DND-41 (cell line): Measurements from ENCODE around the gene HDX.

Experiments
- ATAC-seq: fragments of 200-7000 bp; cut with Tn5 transposase; 3 replicates; pipeline ENCODE4 v1.9.1; 2021; ENCODE audit warnings: low read depth; ENCODE audit not compliant: insufficient read depth
- DNase-seq: peaks from one replicate; pipeline ENCODE4 v3.0.0-alpha.2; 2020
- H2AFZ ChIP-seq: 2 replicates; pipeline ENCODE4 v1.6.0; 2012; ENCODE audit warnings: low read depth, low read length
- H3K27ac ChIP-seq: 2 replicates; pipeline ENCODE4 v1.5.1; 2012; ENCODE audit warnings: low read length, inconsistent platforms
- H3K27me3 ChIP-seq: fragments of 200-600 bp; sonication (generic); 2 replicates; pipeline ENCODE4 v1.6.0; 2012; ENCODE audit warnings: low read length, mild to moderate bottlenecking, inconsistent platforms; ENCODE audit not compliant: insufficient read depth, poor library complexity
- H3K36me3 ChIP-seq: 2 replicates; pipeline ENCODE4 v1.5.1; 2012; ENCODE audit warnings: low read length, inconsistent platforms; ENCODE audit not compliant: insufficient read depth
- H3K4me1 ChIP-seq: 2 replicates; pipeline ENCODE4 v1.5.1; 2012; ENCODE audit warnings: mild to moderate bottlenecking, low read length; ENCODE audit not compliant: insufficient read depth
- H3K4me2 ChIP-seq: 2 replicates; pipeline ENCODE4 v1.6.0; 2012; ENCODE audit warnings: mild to moderate bottlenecking, moderate library complexity, low read length, inconsistent platforms; ENCODE audit not compliant: insufficient read depth
- H3K4me3 ChIP-seq, 2 experiments: fragments of 200-600 bp in 1 of 2; shearing (Covaris generic) in 1 of 2; 2 replicates each; pipeline ENCODE4 v1.5.1; 2012 to 2016; ENCODE audit warnings: inconsistent platforms in 2 of 2, low read length in 2 of 2, mild to moderate bottlenecking in 2 of 2, low read depth in 1 of 2, moderate library complexity in 1 of 2
- H3K79me2 ChIP-seq: 2 replicates; pipeline ENCODE4 v1.6.0; 2012; ENCODE audit warnings: low read length, inconsistent platforms; ENCODE audit not compliant: insufficient read depth
- H3K9ac ChIP-seq: 2 replicates; pipeline ENCODE4 v1.6.0; 2012; ENCODE audit warnings: low read depth, mild to moderate bottlenecking, inconsistent platforms, low read length, moderate library complexity
- H3K9me3 ChIP-seq: 2 replicates; pipeline ENCODE4 v1.5.1; 2012; ENCODE audit warnings: low read length, moderate library complexity, mild to moderate bottlenecking, inconsistent platforms; ENCODE audit not compliant: insufficient read depth, severe bottlenecking
- H4K20me1 ChIP-seq: 2 replicates; pipeline ENCODE4 v1.6.0; 2012; ENCODE audit warnings: low read length; ENCODE audit not compliant: insufficient read depth
- EZH2 ChIP-seq: IDR thresholded peaks from 3 replicates; pipeline ENCODE4 v1.6.1; 2012; ENCODE audit warnings: borderline replicate concordance, low read depth, mild to moderate bottlenecking, moderate library complexity, low read length, inconsistent platforms; ENCODE audit not compliant: severe bottlenecking
- TF ChIP-seq, protein P1 (sequence below): IDR thresholded peaks from 2 replicates; pipeline ENCODE4 v1.5.1; 2012; ENCODE audit warnings: borderline replicate concordance, low read length, moderate library complexity, mild to moderate bottlenecking; ENCODE audit not compliant: poor library complexity, severe bottlenecking; ENCODE audit errors: extremely low read depth

Gene HDX

DNA sequence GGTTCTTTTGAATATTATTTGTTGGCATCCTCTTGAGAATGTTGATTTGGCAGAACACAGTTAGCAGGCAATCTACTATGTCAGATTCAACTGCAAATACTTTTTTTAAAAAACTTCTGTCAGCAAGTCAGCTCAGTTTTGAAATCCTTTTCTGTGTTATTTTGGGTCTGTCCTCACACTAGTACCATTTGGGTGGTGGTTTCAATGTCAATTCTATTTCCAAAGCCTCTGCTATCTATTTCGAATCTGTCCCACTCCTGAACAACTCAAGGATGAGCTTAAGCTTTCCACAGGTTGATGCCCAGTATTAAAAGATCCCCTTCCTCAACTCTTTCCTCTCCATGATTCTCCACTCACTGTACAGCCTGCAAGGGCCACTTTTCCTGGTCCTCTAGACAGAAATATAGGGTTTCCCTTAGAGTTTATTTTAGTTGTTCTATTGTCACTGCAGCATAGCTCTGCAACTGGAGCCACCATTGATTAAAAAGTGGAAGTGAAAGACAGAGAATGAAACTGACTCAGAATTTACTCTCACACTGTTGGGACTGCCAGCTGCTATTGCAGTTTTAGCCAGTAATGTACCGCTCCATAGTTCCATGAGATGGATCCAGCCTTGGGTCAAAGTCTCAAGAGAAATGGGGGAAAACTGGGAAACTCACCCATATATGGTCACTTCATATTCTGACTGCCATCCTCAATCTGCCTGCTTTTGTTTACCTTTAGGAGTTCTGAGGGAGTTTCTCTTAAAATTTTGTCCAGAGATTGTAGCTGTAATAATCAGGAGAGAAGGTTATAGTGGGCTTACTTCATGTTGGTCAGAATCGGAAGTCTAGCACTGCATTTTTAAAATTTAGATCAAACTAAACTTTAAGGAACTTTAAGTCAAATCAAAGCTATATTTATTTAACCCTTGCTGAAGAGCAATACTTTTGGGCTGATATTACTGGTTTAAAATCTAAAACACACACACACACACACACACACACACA lies 14.6 kb downstream of the HDX start:
- ATAC-seq = no peak
- Histone ChIP-seq H3K27me3 (no peaks in the 10 kb centered on the region), H3K27ac (no peak overlapping the region), H4K20me1 (no peaks in the 10 kb centered on the region), H2AFZ (no peak overlapping the region), H3K9me3 (no peaks in the 10 kb centered on the region), H3K4me1 (no peaks in the 10 kb centered on the region), H3K9ac (no peak overlapping the region), H3K36me3 (no peaks in the 10 kb centered on the region), H3K4me2 (no peak overlapping the region), H3K79me2 (no peaks in the 10 kb centered on the region), H3K4me3 (no peak overlapping the region)
- TF ChIP-seq, protein P1, sequence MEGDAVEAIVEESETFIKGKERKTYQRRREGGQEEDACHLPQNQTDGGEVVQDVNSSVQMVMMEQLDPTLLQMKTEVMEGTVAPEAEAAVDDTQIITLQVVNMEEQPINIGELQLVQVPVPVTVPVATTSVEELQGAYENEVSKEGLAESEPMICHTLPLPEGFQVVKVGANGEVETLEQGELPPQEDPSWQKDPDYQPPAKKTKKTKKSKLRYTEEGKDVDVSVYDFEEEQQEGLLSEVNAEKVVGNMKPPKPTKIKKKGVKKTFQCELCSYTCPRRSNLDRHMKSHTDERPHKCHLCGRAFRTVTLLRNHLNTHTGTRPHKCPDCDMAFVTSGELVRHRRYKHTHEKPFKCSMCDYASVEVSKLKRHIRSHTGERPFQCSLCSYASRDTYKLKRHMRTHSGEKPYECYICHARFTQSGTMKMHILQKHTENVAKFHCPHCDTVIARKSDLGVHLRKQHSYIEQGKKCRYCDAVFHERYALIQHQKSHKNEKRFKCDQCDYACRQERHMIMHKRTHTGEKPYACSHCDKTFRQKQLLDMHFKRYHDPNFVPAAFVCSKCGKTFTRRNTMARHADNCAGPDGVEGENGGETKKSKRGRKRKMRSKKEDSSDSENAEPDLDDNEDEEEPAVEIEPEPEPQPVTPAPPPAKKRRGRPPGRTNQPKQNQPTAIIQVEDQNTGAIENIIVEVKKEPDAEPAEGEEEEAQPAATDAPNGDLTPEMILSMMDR = no peak
- no peak for TF ChIP-seq EZH2
- no peak for DNase-seq

- no peak overlapping the region for H2AFZ ChIP-seq
- H3K79me2 ChIP-seq = no peaks in the 10 kb centered on the region
- H3K27me3 ChIP-seq = no peaks in the 10 kb centered on the region
- H3K4me3 ChIP-seq = no peak overlapping the region
- TF ChIP-seq, protein P1 = no peak
- TF ChIP-seq EZH2 = no peak
- H3K9me3 ChIP-seq = no peaks in the 10 kb centered on the region
- no peak for ATAC-seq
- no peak overlapping the region for H3K4me2 ChIP-seq
- H3K4me1 ChIP-seq = no peaks in the 10 kb centered on the region
- DNase-seq = no peak
- H3K9ac ChIP-seq = no peak overlapping the region
- H4K20me1 ChIP-seq = no peaks in the 10 kb centered on the region
- no peaks in the 10 kb centered on the region for H3K36me3 ChIP-seq
- H3K27ac ChIP-seq = no peak overlapping the region
These were observed 23.2 kb downstream of the HDX start for GRCh38 chrX:84479086-84479485.

GRCh38 chrX:84477114-84477513 lies 25.1 kb downstream of the HDX start:
- TF ChIP-seq, protein P1 = no peak
- TF ChIP-seq EZH2 = no peak
- Histone ChIP-seq H4K20me1 (no peaks in the 10 kb centered on the region), H3K4me1 (no peaks in the 10 kb centered on the region), H3K27me3 (no peaks in the 10 kb centered on the region), H3K9me3 (no peaks in the 10 kb centered on the region), H2AFZ (no peak overlapping the region), H3K36me3 (no peaks in the 10 kb centered on the region), H3K79me2 (no peaks in the 10 kb centered on the region), H3K9ac (no peak overlapping the region), H3K27ac (no peak overlapping the region), H3K4me2 (no peak overlapping the region), H3K4me3 (no peak overlapping the region)
- ATAC-seq = no peak
- no peak for DNase-seq
